ENCODE measurements around the gene CTNNA3.

Gene CTNNA3

GRCh38 chr10:66784770-66785169 lies 911.2 kb downstream of the CTNNA3 start:
- no peak overlapping the region for H3K4me3 ChIP-seq (replicated peaks in 1 of 2; ENCODE audit: low read depth in 2 of 2, low read length in 2 of 2)
- no peak for TF ChIP-seq CTCF (IDR thresholded peaks at IDR 0.05; ENCODE audit: low read depth, low read length)
- DNase-seq (ENCODE audit: low read depth in 2 of 2) = peak in 1 of 2 donors; percentile 24

GRCh38 chr10:66783316-66783715 lies 912.7 kb downstream of the CTNNA3 start:
- peak in 1 of 2 donors; percentile 50 for DNase-seq (ENCODE audit: low read depth in 2 of 2)
- H3K4me3 ChIP-seq (replicated peaks in 1 of 2; ENCODE audit: low read depth in 2 of 2, low read length in 2 of 2) = no peak overlapping the region
- no peak for TF ChIP-seq CTCF (IDR thresholded peaks at IDR 0.05; ENCODE audit: low read depth, low read length)

GRCh38 chr10:66782776-66783175 lies 913.2 kb downstream of the CTNNA3 start:
- peak in 1 of 2 donors; percentile 36 for DNase-seq (ENCODE audit: low read depth in 2 of 2)
- no peak for TF ChIP-seq CTCF (IDR thresholded peaks at IDR 0.05; ENCODE audit: low read depth, low read length)
- no peak overlapping the region for H3K4me3 ChIP-seq (replicated peaks in 1 of 2; ENCODE audit: low read depth in 2 of 2, low read length in 2 of 2)

- H3K4me3 ChIP-seq (replicated peaks in 1 of 2; ENCODE audit: low read depth in 2 of 2, low read length in 2 of 2) = no peak overlapping the region
- DNase-seq (ENCODE audit: low read depth in 2 of 2) = no peak
- TF ChIP-seq CTCF (IDR thresholded peaks at IDR 0.05; ENCODE audit: low read depth, low read length) = no peak
Observed at GRCh38 chr10:66782144-66782543, 913.9 kb downstream of the CTNNA3 start.

- no peak for DNase-seq (ENCODE audit: low read depth in 2 of 2)
- H3K4me3 ChIP-seq (replicated peaks in 1 of 2; ENCODE audit: low read depth in 2 of 2, low read length in 2 of 2) = no peak overlapping the region
- no peak for TF ChIP-seq CTCF (IDR thresholded peaks at IDR 0.05; ENCODE audit: low read depth, low read length)
Observed at GRCh38 chr10:66780796-66781195, 915.2 kb downstream of the CTNNA3 start.

- no peak overlapping the region for H3K4me3 ChIP-seq (replicated peaks in 1 of 2; ENCODE audit: low read depth in 2 of 2, low read length in 2 of 2)
- no peak for TF ChIP-seq CTCF (IDR thresholded peaks at IDR 0.05; ENCODE audit: low read depth, low read length)
- DNase-seq (ENCODE audit: low read depth in 2 of 2) = no peak
Observed at GRCh38 chr10:66778351-66778750, 917.6 kb downstream of the CTNNA3 start.

GRCh38 chr10:66777665-66778064 lies 918.3 kb downstream of the CTNNA3 start:
- DNase-seq (ENCODE audit: low read depth in 2 of 2) = no peak
- TF ChIP-seq CTCF (IDR thresholded peaks at IDR 0.05; ENCODE audit: low read depth, low read length) = no peak
- no peak overlapping the region for H3K4me3 ChIP-seq (replicated peaks in 1 of 2; ENCODE audit: low read depth in 2 of 2, low read length in 2 of 2)
